Transverse colon (tissue), 4 donors: ENCODE measurements around the gene CRK. TPM values are rescaled to one million over a fixed set of nuclear protein-coding genes. Genes with fewer than 3 reads are reported as not detected.
"Not testable (repeated sequence)": the region's sequence is repeated elsewhere in the genome, so short reads cannot be mapped to it uniquely, and the experiment has no call there.

Source experiments
- DNase-seq: peaks from one replicate; pipeline ENCODE4 v3.0.0-alpha.2; 2019
- H3K27ac ChIP-seq, 4 donors: fragments of 200-600 bp; sonication (generic); 2 replicates each; pipeline ENCODE4 v1.5.1; 2016 to 2018; ENCODE audit warnings: inconsistent platforms in 4 of 4
- H3K27me3 ChIP-seq: fragments of 200-600 bp; sonication (generic); 2 replicates; pipeline ENCODE4 v1.5.1; 2017; ENCODE audit warnings: inconsistent platforms
- H3K36me3 ChIP-seq, 4 donors: fragments of 200-600 bp; sonication (generic); 2 replicates each; pipeline ENCODE4 v1.5.1; 2017 to 2019; ENCODE audit warnings: inconsistent platforms in 4 of 4
- H3K4me1 ChIP-seq, 4 donors: fragments of 200-600 bp; sonication (generic); 2 replicates each; pipeline ENCODE4 v1.5.1; 2017 to 2020; ENCODE audit warnings: inconsistent platforms in 4 of 4
- H3K4me3 ChIP-seq, 4 donors: fragments of 200-600 bp; sonication (generic); 1 replicate in 1 of 4; 2 replicates in 3 of 4; pipeline versions ENCODE4 v1.5.1 to v1.6.1; 2017 to 2019; ENCODE audit warnings: inconsistent platforms in 4 of 4
- H3K9me3 ChIP-seq, 2 donors: fragments of 200-600 bp; sonication (generic); 2 replicates each; pipeline ENCODE4 v1.5.1; 2017 to 2019; ENCODE audit warnings: inconsistent platforms in 2 of 2
- CTCF ChIP-seq, 5 experiments: fragments of 200-600 bp in 3 of 5; fragments of 450-650 bp in 2 of 5; sonication (generic) in 3 of 5; IDR thresholded peaks; 1 replicate in 2 of 5; 2 replicates in 3 of 5; pipeline ENCODE4 v1.5.1; 2016 to 2017; ENCODE audit warnings: antibody characterized with exemption in 5 of 5, inconsistent platforms in 3 of 5, mild to moderate bottlenecking in 2 of 5, moderate library complexity in 1 of 5
- EP300 ChIP-seq: sonication (generic); formaldehyde crosslinking; IDR thresholded peaks from one replicate; pipeline ENCODE4 v1.6.1; 2017; ENCODE audit warnings: antibody characterized with exemption, low read depth
- POLR2A ChIP-seq: fragments of 450-650 bp; IDR thresholded peaks from one replicate; pipeline ENCODE4 v1.6.1; 2016; ENCODE audit warnings: antibody characterized with exemption, mild to moderate bottlenecking, moderate library complexity
- POLR2AphosphoS5 ChIP-seq, 3 donors: sonication (generic); formaldehyde crosslinking; IDR thresholded peaks; one replicate each; pipeline ENCODE4 v1.6.1; 2016; ENCODE audit warnings: antibody characterized with exemption in 3 of 3
- WGBS, 2 donors: methylation state at CpG; one replicate each; pipeline ENCODE4 v1.1.5; 2018; ENCODE audit warnings: low coverage in 1 of 2; 5-methylcytosine and 5-hydroxymethylcytosine counted together
- in situ Hi-C, 4 donors: fragments of 200-750 bp; cut with MboI; loops; one replicate each; pipeline versions ENCODE4 v1.15.0 to v1.15.1; 2017; ENCODE audit warnings: low sequenced_read_pairs in 3 of 4, low pct_ligation_motif_present in 1 of 4, low pct_unique_long_range_greater_than_20kb in 1 of 4
- intact Hi-C: fragments of 100-400 bp; cut with DNase I; formaldehyde crosslinking; loops from one replicate; pipeline ENCODE4 v1.15.1; 2023; ENCODE audit warnings: low total_unique reads
- total RNA-seq, 4 donors: library from RNA; depleted of rRNA; stranded (reverse); fragments of >200 nt; gene quantifications; one replicate each; pipeline ENCODE4 v1.1.0, GENCODE V29; 2016

Gene CRK
- total RNA-seq, 4 donors from 2014 or later, result 33.4 to 95.3 (median 63.4) TPM

- H3K27ac ChIP-seq, result peak overlapping the region in 1 of 4 donors; percentile 3
- H3K36me3 ChIP-seq, result no peaks in the 10 kb centered on the region
- no peak for DNase-seq
- H3K9me3 ChIP-seq, result no peaks in the 10 kb centered on the region
- TF ChIP-seq POLR2A (no peak), EP300 (no peak), CTCF (IDR thresholded peaks at IDR 0.05) (no peak), POLR2AphosphoS5 (IDR thresholded peaks at IDR 0.05) (no peak)
- no peak overlapping the region for H3K4me3 ChIP-seq
- peaks cover 32 to 91% (median 65%) of the 10 kb centered on the region in 4 donors for H3K4me1 ChIP-seq
- in situ Hi-C loops (loop anchor here in 1 of 4 donors (25.0 kb wide), 1 partner anchor 126 kb away; the partner anchor contains the start of gene INPP5K), intact Hi-C loops (no loop called here)
- WGBS, 2 donors, result 46 to 58% methylated on average over 2 of the region's 2 CpGs
- no peaks in the 10 kb centered on the region for H3K27me3 ChIP-seq
Measured at GRCh38 chr17:1385861-1386260, 70.2 kb downstream of the CRK start.

- intact Hi-C loops (no loop called here), in situ Hi-C loops (loop anchor here in 1 of 4 donors (25.0 kb wide), 1 partner anchor 127 kb away; the partner anchor contains the start of gene INPP5K)
- no peaks in the 10 kb centered on the region for H3K9me3 ChIP-seq
- no peak for DNase-seq
- H3K4me3 ChIP-seq, result no peak overlapping the region
- 0% methylated on average over 1 of the region's 1 CpG; no CpG with 5 or more reads in 1 of the 2 donors for WGBS, 2 donors
- H3K36me3 ChIP-seq, result no peaks in the 10 kb centered on the region
- H3K27ac ChIP-seq, result peak overlapping the region in 1 of 4 donors; percentile 20
- no peaks in the 10 kb centered on the region for H3K27me3 ChIP-seq
- H3K4me1 ChIP-seq, result peaks cover 34 to 93% (median 65%) of the 10 kb centered on the region in 4 donors
- TF ChIP-seq EP300 (no peak), POLR2AphosphoS5 (IDR thresholded peaks at IDR 0.05) (no peak), CTCF (IDR thresholded peaks at IDR 0.05) (no peak), POLR2A (no peak)
Measured at GRCh38 chr17:1384905-1385435, 71.1 kb downstream of the CRK start.

GRCh38 chr17:1379930-1380313 is 76.1 kb downstream of the CRK start:
- H3K4me3 ChIP-seq, result no peak overlapping the region
- TF ChIP-seq EP300 (no peak), POLR2A (no peak), POLR2AphosphoS5 (IDR thresholded peaks at IDR 0.05) (no peak), CTCF (IDR thresholded peaks at IDR 0.05) (no peak)
- no peak for DNase-seq
- 0 to 46% methylated on average over 1 to 10 of the region's 10 CpGs for WGBS, 2 donors
- peaks cover 61 to 97% (median 84%) of the 10 kb centered on the region in 4 donors for H3K4me1 ChIP-seq
- no peaks in the 10 kb centered on the region for H3K36me3 ChIP-seq
- intact Hi-C loops, result no loop called here
- H3K27ac ChIP-seq, result peak overlapping the region; percentile 20 to 80 (median 58)
- H3K27me3 ChIP-seq, result no peaks in the 10 kb centered on the region
- H3K9me3 ChIP-seq, result no peaks in the 10 kb centered on the region
- in situ Hi-C loops, result loop anchor here in 1 of 4 donors (10.0 to 25.0 kb wide), 2 partner anchors 65 to 132 kb away; partner anchors contain the start of gene INPP5K

- Histone ChIP-seq H3K27ac (peak overlapping the region; percentile 20 to 80 (median 58)), H3K9me3 (no peaks in the 10 kb centered on the region), H3K4me1 (peaks cover 66 to 97% (median 85%) of the 10 kb centered on the region in 4 donors), H3K27me3 (no peaks in the 10 kb centered on the region), H3K4me3 (no peak overlapping the region), H3K36me3 (no peaks in the 10 kb centered on the region)
- no peak for DNase-seq
- in situ Hi-C loops, result loop anchor here in 1 of 4 donors (10.0 to 25.0 kb wide), 2 partner anchors 65 to 133 kb away; partner anchors contain the start of gene INPP5K
- 48 to 55% methylated on average over 6 to 11 of the region's 11 CpGs for WGBS, 2 donors
- peak in 2 of 3 donors; percentile 22 to 60 for TF ChIP-seq POLR2AphosphoS5 (IDR thresholded peaks at IDR 0.05)
- TF ChIP-seq EP300, result no peak
- intact Hi-C loops, result no loop called here
Measured at GRCh38 chr17:1379208-1379929, 76.7 kb downstream of the CRK start.

GRCh38 chr17:1378476-1378860 is 77.6 kb downstream of the CRK start:
- peaks cover 67 to 97% (median 85%) of the 10 kb centered on the region in 4 donors for H3K4me1 ChIP-seq
- in situ Hi-C loops, result loop anchor here in 1 of 4 donors (10.0 to 25.0 kb wide), 2 partner anchors 66 to 134 kb away; partner anchors contain the start of gene INPP5K
- H3K4me3 ChIP-seq, intact Hi-C loops, H3K9me3 ChIP-seq, H3K27me3 ChIP-seq, H3K36me3 ChIP-seq, DNase-seq: not testable (repeated sequence)
- 76 to 77% methylated on average over 4 to 10 of the region's 10 CpGs for WGBS, 2 donors
- peak overlapping the region; percentile 20 to 80 (median 69) for H3K27ac ChIP-seq
